KOPT-K1 (cell line): ENCODE data around the gene VPS8.

Experiments
- H3K27ac ChIP-seq: fragments of 200-600 bp; sonication (generic); 2 replicates; pipeline ENCODE4 v1.5.1; 2016; ENCODE audit warnings: antibody characterized with exemption, mild to moderate bottlenecking, low read depth, low read length; ENCODE audit not compliant: poor library complexity, severe bottlenecking
- H3K36me3 ChIP-seq: fragments of 200-600 bp; sonication (generic); 2 replicates; pipeline ENCODE4 v1.5.1; 2017; ENCODE audit warnings: antibody characterized with exemption, mild to moderate bottlenecking, low read length, moderate library complexity; ENCODE audit not compliant: insufficient read depth
- H3K9me3 ChIP-seq: fragments of 200-600 bp; sonication (generic); 2 replicates; pipeline ENCODE4 v1.5.1; 2017; ENCODE audit warnings: antibody characterized with exemption, low read length, mild to moderate bottlenecking; ENCODE audit not compliant: insufficient read depth, poor library complexity, severe bottlenecking

VPS8 gene

DNA sequence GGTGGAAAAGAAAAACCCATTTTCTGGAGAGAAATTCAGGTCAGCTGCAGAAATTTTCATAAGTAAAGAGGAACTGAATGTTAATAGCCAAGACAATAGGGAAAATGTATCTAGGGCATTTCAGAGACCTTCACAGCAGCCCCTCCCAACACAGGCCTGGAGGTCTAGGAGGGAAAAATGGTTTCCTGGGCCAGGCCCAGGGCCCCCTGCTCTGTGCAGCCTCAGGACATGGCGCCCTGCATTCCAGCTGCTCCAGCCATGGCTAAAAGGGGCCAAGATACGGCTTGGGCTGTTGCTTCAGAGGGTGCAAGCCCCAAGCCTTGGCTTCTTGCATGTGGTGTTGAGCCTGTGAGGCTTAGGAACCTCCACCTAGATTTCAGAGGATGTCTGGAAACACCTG, 248.7 kb downstream of the VPS8 start:
- Histone ChIP-seq H3K27ac (no peak overlapping the region), H3K36me3 (no peaks in the 10 kb centered on the region), H3K9me3 (peaks cover 18% of the 10 kb centered on the region)

DNA sequence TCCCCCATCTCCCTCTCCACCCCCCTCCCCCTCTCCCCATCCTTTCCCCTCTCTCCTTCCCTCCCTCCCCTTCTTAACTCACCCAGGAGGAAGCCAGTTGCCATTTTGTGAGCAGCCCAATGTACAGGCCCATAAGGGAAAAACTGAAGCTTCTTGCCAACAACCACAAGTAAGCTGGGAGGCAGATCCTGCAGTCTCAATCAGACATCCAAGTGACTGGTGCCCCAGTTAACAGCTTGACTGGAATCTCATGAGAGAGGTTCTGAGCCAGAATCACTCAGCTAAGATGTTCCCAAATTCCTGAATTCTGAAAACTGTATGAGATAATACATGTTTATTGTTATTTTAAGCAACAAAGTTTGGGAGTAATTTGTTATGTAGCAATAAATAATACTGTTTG, 250.2 kb downstream of the VPS8 start:
- peaks cover 14% of the 10 kb centered on the region for H3K9me3 ChIP-seq
- H3K27ac ChIP-seq, result no peak overlapping the region
- H3K36me3 ChIP-seq, result no peaks in the 10 kb centered on the region

DNA sequence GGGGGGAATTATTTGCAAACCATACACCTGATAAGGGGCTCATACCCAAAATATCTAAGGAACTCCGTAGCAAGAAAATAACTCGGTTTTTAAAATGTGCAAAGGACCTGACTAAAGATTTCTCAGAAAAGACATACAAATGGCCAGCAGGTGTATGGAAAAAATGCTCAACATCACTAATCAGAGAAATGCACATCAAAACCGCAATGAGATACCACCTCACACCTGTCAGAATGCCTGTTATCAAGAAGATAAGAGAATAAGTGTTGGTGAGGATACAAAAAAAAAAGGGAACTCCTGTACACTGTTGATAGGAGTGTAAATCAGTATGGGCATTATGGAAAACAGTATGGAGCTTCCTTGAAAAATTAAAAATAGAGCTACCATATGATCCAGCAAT, 251.5 kb downstream of the VPS8 start:
- Histone ChIP-seq H3K9me3 (peaks cover 14% of the 10 kb centered on the region), H3K27ac (no peak overlapping the region), H3K36me3 (no peaks in the 10 kb centered on the region)

DNA sequence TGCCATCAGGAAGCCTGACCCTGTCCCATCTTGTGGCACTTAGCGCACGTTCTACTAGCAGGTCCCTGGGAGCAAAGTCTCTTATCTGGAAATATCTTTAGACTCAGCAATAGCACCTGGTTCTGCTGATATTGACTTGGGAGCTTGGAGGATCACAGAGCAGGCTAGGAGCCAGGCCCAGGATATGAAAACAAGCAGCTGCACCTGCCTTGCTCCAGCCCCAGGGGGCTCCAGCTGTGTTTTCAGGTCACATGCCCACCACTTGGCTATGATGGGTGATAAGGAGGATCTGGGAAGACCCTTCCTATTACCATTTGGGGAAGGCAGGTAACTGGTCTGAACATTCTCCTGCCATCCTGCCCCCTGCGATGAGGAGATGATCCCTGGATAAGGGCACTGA, 253.1 kb downstream of the VPS8 start:
- Histone ChIP-seq H3K36me3 (no peaks in the 10 kb centered on the region), H3K9me3 (peaks cover 14% of the 10 kb centered on the region), H3K27ac (no peak overlapping the region)

DNA sequence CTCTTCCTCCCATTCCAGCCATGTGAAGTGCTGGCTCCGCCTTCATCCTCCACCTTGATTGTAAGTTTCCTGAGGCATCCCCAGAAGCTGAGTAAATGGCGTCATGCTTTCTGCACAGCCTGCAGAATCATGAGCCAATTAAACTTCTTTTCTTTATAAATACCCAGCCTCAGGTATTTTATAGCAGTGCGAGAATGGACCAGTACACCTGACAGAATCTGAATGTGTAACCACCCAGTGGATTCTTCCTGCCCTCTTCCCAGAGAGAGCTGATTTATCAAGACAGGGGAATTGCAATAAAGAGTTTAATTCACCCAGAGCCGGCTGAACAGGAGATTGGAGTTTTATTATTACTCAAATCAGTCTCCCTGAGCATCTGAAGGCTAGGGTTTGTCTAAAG, 254.3 kb downstream of the VPS8 start:
- no peaks in the 10 kb centered on the region for H3K36me3 ChIP-seq
- no peak overlapping the region for H3K27ac ChIP-seq
- H3K9me3 ChIP-seq, result peaks cover 4% of the 10 kb centered on the region

DNA sequence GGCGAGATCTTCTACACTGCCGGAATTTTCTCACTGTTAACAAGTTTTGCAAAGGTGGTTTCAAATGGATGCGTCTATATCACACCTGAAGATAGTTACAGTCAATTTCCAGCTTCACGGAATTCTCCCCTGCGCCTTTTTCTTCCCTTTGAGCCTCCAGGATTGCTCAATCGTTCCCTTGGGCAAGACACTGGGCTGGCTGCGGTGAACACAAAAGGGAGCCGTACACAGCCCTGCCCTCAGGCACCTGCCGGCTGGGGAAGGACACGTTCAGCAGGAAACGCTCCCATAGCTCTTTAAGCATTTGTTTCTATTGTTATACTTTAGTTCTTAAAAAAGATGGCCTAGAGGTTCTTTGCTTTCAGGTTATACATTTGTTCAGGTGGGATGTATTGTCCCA, 255.2 kb downstream of the VPS8 start:
- no peaks in the 10 kb centered on the region for H3K9me3 ChIP-seq
- H3K36me3 ChIP-seq, result no peaks in the 10 kb centered on the region
- H3K27ac ChIP-seq, result no peak overlapping the region

DNA sequence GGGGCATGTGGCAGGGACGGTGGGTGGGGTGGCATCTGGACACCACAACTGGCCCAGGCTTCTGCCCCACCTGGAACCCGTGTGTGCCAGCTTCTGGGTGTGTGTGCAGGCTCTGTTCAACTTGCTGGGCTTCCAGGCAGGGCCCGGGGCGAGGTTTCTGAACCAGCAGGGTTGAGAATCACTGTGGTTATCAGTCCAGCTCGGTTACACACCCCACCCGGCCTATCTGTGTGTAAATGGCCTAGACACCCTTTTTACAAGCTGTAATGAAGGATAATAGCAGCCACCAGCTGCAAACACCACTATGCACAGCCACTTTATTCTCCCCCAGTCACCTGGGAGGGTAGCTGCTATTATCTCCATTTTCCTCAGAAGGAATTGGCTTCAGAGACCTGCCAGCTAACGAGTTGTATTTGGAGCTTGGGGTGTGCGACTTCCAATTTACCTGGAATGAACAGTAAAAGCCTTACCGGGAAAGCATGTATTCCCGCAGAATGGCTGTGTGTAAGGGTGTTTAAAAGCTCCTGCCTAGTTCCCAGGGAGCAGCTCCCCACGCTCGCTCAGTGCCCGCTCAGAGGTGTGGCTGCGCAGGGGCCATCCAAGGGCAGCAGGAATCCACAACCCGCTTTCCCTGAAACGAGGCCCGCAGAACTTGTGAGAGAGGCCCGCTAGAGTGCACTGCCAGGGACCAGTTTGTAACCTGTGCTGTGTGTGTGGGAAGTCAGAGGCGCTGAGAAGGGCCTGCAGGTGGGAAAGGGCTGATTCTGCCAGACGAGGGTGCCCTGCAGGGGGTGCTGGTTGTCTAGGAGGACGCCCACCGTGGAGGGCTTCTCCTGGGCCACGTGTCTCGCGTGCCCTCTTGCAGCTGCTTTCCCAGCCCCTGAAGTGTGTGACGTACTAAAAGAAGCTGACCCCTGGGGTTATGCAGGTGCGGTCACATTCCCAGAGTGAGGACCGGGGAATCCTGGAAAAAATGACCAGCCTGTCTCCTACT, 257.4 kb downstream of the VPS8 start:
- no peak overlapping the region for H3K27ac ChIP-seq
- no peaks in the 10 kb centered on the region for H3K9me3 ChIP-seq
- no peaks in the 10 kb centered on the region for H3K36me3 ChIP-seq

DNA sequence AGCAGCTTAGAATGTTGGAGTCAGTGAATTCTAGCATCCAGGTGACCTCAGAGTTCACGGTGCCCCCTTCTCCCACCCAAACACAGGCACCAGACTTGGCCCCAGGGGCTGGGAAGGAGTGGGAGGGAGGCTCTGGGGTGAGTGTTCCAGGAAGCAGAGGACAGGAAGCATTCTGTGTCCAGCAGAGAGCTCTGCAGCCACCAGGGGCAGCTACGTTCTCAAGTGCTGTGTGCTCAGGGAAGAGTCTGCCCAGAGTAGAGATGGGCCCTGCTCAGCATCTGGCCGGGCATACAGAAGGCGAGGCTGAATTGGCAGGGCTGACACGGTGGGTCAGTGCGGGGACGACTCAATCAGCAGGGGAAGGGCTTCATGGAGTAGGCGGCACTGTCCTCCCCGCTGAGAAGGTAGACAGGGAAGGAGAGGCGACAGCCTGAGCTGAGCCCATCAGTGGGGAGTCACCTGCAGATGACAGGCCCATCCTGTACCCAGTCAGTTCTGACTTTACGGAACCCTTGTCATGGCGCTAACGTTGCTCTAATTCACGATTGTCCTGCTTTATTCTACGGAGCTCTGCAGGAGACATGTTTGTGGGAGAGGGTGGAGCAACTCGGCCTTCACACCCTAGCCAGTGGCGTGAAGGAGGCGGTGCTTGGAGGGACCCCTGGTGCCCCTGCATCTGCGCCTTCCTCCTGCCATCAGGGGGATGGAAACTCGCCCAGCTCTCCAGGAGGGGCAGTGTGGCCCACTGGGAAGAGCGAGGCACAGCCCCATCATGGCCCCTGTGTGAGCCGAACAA, 258.7 kb downstream of the VPS8 start:
- Histone ChIP-seq H3K36me3 (no peaks in the 10 kb centered on the region), H3K9me3 (no peaks in the 10 kb centered on the region), H3K27ac (no peak overlapping the region)

DNA sequence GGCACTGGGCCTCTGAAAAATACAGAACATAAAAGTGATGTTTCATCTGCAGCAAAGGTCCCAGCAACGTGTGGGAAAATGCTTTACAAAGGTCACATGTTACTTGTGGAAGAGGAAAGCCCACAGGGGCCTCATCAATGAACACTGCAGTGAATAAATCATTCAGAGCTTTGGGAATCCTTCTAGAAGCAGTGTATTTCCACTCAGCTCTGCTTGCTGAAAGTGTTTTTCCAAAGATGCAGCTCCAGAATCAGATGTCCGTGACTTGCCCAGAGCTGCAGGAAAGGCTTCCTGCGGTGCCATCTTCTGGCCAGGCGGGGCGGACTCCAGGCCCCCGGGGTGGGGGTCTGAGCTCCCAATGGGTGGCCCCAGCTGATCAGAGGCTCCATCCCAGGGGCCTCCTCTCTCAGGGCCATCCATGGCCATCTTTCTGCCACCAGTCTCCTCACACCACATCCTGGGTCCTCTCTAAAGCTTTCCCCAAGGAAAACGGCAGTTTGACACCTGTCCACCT, 259.4 kb downstream of the VPS8 start:
- Histone ChIP-seq H3K27ac (no peak overlapping the region), H3K36me3 (no peaks in the 10 kb centered on the region), H3K9me3 (no peaks in the 10 kb centered on the region)

DNA sequence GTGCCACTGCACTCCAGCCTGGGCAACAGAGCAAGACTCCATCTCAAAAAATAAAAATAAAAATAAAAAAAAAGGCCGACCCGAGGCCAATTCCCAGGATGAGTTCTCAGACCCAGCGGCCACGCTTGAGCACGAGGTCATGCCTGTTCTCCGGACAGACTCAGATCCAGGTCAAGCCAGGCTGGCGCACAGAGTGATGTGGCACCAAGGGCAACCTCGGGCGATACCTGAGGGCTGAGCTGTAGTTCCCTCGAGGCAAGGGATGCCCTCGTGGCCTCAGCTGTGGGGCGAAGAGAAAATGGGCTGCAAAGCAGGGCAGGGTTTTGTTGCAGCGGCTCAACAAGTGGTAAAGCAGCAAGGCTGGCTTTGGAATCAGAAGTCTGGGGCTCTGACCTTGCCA, 263.6 kb downstream of the VPS8 start:
- Histone ChIP-seq H3K27ac (no peak overlapping the region), H3K9me3 (no peaks in the 10 kb centered on the region), H3K36me3 (no peaks in the 10 kb centered on the region)

DNA sequence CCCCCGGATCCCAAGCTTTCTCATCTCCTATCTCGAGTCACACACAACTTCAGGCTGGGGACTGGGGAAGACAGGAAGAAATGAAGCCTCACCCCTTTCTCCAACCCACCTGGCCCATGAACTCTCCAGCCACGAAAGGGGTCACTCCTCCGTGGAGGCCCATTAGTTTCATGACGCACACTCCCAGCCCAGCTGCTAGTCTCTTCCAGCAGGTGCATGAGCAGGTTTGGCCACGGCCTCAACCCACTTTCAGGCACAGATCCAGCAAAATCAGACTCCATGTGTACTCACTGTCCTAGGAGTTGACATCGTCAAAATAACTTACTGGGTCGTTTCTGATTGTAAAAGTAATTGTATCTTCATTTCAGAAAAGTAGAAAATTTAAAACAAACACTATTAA, 264.3 kb downstream of the VPS8 start:
- Histone ChIP-seq H3K36me3 (no peaks in the 10 kb centered on the region), H3K9me3 (no peaks in the 10 kb centered on the region)

DNA sequence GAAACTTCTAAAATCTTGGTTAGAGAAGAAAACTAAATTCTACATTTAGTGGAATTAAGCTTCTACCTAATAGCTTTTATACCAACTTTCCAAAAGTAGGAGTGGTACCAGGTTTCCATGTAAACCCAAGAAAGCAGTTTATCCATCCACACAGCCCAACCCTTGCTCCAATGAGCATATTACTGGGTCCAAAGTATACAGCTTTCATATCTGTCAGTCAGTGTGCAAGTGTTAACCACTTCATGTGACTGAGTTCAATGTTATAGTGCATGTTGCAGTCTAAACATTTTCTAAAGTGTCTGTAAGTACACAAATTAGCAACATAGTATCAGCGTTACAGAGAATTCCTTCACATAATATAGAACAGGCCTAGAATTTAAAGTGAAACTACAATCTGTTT, 267.7 kb downstream of the VPS8 start:
- no peaks in the 10 kb centered on the region for H3K36me3 ChIP-seq
- no peaks in the 10 kb centered on the region for H3K9me3 ChIP-seq
- H3K27ac ChIP-seq, result no peak overlapping the region

More for the DNA sequence above, 264.3 kb downstream of the VPS8 start:
- no peak overlapping the region for H3K27ac ChIP-seq

DNA sequence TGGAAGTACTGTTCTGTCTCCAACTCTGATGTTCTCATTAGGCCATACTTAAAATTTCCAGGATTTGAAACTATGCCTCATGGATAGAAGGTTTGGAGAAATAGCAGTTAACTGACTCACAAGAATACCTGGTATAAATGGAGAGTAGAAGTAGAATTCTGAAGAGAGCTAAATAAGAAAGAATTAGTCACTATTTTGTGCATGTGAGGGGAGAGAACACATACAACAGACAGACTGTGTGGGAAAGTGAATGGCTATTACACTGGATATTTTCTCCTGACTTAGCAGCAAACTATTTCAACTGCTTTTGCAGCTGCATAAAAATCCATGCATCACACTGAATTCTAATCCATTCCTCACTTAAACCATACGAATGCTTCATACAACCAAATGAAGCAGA, 269.6 kb downstream of the VPS8 start:
- Histone ChIP-seq H3K27ac (no peak overlapping the region), H3K9me3 (no peaks in the 10 kb centered on the region), H3K36me3 (no peaks in the 10 kb centered on the region)

DNA sequence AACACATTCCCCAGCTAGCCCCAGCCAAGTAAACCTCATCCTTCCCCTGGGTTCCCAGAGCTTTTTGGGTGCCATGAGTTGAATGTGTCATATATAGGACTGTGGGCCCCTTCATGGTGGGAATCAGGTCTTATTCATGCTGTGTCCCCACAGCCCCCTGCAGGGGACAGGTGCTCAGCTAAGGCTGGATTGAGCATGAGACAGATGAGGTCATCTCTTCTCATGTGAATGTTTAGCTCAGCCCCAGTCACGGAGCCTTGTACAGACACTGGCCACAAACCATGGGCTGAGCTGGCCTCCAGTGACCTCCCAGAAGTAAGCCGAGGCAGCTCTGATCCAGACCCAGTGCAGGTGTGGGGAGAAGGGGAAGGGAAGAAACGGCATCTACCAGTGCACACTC, 270.2 kb downstream of the VPS8 start:
- no peak overlapping the region for H3K27ac ChIP-seq
- H3K9me3 ChIP-seq, result no peaks in the 10 kb centered on the region
- no peaks in the 10 kb centered on the region for H3K36me3 ChIP-seq

DNA sequence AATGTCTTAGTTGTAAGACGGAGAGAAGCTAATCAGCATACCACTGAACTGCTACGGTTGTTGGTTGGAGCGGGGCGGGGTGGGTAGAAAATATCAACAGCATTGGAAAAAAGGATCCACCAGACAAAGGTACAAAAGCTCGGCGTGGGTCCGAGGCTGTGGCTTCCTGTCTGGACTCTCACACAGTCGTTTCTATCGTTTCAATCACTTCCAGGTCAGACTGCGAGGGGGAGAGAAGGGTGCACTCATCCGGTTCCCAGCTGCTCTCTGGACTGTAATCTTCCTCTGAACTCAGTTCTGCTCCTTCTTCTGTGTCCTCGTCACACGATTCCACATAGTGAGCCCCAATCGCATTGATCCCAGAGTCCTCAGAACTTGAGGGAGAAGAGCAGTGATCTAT, 270.9 kb downstream of the VPS8 start:
- no peaks in the 10 kb centered on the region for H3K36me3 ChIP-seq
- no peaks in the 10 kb centered on the region for H3K9me3 ChIP-seq
- no peak overlapping the region for H3K27ac ChIP-seq
